ENCODE results near the gene PDZD7. TPM values are rescaled to one million over a fixed set of nuclear protein-coding genes. Genes with fewer than 3 reads are reported as not detected.

PDZD7 gene
- total RNA-seq, 1 experiment from 2014 or later, result 1.4 TPM

DNA sequence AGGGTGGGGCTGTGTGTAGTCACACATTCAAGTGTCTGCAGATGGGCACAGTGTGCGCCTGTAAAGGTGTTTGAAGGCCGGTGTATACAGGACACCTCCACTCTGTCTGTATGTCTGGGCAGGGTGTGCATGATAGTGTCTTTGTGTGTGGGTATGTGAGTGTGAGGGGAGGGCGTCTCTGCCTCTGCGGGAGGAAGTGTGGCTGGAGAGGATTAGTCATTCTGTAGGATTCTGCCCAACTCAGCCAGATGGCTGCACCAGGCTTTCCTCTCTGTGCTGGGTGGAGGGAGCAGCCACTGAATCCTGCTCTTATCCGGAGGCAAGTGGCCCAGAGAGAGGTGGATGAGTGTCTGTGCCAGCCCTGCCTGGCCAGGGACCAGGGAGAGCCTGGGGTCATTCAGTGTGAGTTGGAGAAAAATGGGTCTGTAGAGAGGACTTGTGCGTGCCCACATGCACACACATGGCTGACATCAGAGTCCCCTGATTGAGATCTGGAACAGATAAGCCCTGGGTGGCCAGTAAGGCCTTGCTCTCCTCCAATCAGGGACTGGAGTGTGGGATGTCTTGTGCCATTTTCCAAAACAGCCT lies 1.8 kb upstream of the PDZD7 start:
- Histone ChIP-seq H3K4me3 (peak overlapping the region; percentile 67), H3K27me3 (no peaks in the 10 kb centered on the region), H3K9me3 (no peaks in the 10 kb centered on the region), H3K36me3 (peaks cover 27% of the 10 kb centered on the region)
- peak; percentile 91 for DNase-seq

DNA sequence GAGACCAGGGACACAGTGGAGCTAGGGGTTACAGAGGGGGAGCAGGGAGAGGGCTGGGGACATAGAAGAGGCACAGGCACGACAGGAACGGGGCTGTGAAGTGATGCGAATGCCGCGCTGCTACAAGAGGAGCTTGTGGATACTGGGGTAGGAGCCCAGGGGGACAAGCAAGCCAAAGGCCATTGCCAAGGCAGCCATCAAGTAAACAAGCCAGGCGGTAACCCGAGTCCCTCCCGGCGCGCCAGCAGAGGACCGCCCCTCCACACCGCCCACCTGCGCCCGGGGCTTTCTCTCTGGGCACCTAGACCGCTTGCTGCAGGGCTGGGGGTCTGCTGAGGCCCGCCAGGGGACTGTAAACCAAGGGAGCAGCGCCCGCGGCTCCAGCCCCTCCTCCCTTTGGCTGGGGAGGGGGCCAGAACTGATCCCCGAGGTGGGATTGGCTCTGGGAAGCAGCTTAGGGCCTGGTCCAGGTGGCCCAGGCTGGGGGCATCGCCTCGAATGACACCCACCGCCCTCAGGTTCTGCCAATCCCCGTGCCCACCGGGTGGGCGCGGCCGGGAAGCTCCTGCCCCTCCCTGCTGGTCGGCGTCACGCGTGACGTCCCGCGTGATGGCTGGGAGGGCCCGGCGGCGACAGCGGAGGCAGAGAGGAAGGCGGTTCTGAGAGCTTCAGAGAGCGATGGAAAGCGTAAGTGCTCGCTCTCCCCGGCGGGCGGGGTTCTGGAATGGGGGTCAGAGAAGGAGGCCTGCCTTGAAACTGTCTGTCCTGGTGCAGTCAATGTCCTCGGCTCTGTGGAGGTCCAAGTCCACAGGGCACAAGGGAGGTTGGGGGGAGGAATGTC lies 1.1 kb upstream of the PDZD7 start:
- no peaks in the 10 kb centered on the region for H3K9me3 ChIP-seq
- H3K4me3 ChIP-seq, result peak overlapping the region; percentile 67
- no peaks in the 10 kb centered on the region for H3K27me3 ChIP-seq
- H3K36me3 ChIP-seq, result peaks cover 20% of the 10 kb centered on the region
- DNase-seq, result peak; percentile 73

DNA sequence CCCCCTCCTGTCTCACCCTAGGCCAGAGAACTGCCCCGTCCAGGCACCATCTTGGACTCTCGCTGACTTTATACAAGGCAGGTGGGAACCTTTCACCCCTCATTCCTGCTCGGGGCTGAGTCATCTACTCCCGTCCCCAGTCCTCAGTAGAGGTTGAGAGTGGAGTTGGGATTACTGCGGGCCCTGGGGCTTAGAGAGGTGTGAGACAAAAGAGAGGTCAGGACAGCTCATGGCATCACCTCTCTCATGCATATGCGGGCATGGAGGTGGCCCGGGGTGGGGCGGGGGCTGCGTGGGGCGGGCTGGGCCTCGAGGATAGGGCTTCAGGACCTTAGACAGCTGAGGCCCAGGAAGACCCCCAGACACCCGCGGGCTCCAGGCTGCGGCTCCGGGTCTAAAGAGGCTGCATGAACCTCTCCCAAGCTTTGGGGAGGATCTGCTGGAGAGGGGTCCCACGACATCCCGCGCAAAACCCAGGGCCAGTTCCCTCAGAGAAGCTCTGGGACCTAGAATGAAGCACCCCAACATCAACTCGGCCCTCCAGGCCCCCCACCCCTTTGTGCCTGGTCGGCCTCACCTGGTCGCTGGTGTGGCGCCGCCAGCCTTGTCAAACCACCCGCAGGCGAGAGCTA lies 317 bp downstream of the PDZD7 start:
- H3K4me3 ChIP-seq, result peak overlapping the region; percentile 67
- DNase-seq, result no peak
- no peaks in the 10 kb centered on the region for H3K27me3 ChIP-seq
- peaks cover 12% of the 10 kb centered on the region for H3K36me3 ChIP-seq
- H3K9me3 ChIP-seq, result no peaks in the 10 kb centered on the region

DNA sequence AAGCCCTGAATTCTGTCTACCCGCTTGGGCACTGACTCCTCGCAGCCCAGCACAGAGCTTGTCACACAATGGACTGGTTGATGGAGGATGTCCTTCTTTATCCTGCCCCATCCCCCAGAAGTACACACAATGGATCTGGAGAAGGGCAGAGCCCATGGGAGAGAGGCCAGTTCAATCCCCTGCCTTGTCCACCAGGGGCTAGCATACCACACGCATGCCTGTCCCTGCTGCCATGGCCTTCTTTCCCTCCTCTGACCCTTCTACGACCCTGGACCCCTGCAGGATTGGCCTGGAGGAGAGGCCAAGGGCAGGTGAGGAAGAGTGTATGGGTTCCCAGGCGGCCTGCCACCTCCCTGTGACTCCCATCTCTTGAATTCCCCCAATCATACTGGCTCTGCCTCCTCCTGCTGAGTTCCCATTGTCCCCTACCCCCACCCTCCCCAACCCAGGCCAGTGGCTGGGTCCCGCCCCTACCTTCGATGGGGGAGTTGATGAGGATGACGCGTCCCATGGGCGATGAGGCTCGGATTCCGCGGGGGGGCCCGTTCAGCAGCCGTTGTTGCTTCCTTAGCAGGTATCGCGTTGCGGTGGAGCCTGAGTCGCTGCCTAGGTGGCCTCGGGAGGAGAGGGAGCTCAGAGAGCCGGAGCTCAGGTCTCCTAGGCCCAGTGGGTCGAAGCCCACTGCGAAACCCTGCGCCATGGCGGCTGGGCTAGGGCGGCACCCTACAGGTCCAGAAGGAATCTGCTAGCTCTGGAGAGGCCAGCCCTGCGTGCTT lies 1.2 kb downstream of the PDZD7 start:
- no peaks in the 10 kb centered on the region for H3K27me3 ChIP-seq
- DNase-seq, result no peak
- peaks cover 6% of the 10 kb centered on the region for H3K36me3 ChIP-seq
- no peak overlapping the region for H3K4me3 ChIP-seq
- H3K9me3 ChIP-seq, result no peaks in the 10 kb centered on the region

DNA sequence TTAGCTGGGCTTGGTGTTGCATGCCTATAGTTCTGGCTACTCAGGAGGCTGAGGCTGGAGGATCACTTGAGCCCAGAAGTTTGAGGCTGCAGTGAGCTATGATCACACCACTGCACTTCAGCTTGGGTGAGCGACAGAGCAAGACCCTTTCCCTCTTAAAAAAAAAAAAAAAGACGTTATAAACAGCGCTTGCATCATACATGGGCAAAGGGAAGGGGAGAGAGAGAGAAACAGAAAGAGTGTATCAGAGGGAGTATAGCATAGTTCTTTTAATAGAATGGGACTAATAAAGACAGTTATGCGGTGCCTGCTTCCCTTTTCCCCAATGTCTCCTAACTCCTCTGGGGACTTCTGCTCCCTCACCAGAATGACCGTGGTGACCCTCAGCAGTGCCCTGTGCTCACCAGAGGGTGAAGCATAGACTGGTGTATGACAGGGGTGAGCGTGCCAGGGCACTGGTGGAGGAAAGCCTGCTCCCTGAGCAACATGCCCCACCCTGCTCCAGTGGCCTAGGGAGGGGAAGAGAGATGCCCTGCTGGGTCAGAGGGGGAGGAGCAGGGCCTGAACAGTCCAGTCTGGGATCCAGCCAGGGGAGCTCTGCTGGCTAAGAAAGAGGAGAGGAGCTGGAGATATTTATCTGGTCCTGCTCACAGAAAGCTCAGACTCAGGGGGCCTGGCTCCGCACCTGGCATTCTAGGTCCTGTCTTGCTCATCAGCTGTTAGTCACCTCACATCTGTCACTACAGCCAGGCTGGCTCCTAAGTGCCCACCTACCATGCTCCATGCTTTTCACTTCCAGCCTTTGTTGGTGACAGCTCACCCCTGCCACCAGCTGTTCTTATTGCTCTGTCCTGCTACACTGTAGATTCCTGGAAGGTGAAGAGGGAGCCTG lies 2.2 kb downstream of the PDZD7 start:
- no peaks in the 10 kb centered on the region for H3K9me3 ChIP-seq
- peak; percentile 75 for DNase-seq
- 0 out of 2 replicates have a peak, but pooled peaks cover 2% of the 10 kb centered on the region for H3K36me3 ChIP-seq
- no peak overlapping the region for H3K4me3 ChIP-seq
- no peaks in the 10 kb centered on the region for H3K27me3 ChIP-seq

DNA sequence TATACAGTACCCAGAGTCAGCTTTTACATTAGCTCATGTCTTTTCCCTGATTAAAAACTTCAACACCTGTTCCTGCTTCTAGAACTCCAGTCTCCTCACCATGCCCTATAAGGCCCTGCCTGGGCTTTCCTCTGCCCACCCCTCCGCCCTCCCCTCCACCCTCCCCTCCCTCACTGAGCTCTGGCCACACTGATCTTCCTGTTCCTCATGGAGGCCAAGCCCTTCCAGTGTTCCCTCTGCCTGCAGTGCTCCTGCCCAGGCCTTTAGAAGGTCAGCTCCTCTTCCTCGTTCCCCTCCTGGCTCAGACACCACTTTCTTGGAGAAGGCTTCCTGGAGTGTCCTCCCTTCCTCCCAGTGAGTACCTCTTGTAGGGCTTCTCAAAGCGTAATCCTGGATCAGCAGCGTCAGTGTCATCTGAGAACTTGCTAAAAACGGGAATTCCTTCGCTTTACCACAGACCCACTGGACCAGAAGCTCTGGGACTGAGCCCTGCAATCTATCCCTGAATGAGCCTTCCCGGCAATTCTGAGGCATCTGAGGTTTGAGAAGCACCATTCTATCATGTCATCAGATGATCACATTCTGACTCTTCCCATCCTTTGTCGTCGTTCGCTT lies 3.7 kb downstream of the PDZD7 start:
- Histone ChIP-seq H3K27me3 (no peaks in the 10 kb centered on the region), H3K4me3 (no peak overlapping the region), H3K9me3 (no peaks in the 10 kb centered on the region), H3K36me3 (no peaks in the 10 kb centered on the region)
- no peak for DNase-seq

DNA sequence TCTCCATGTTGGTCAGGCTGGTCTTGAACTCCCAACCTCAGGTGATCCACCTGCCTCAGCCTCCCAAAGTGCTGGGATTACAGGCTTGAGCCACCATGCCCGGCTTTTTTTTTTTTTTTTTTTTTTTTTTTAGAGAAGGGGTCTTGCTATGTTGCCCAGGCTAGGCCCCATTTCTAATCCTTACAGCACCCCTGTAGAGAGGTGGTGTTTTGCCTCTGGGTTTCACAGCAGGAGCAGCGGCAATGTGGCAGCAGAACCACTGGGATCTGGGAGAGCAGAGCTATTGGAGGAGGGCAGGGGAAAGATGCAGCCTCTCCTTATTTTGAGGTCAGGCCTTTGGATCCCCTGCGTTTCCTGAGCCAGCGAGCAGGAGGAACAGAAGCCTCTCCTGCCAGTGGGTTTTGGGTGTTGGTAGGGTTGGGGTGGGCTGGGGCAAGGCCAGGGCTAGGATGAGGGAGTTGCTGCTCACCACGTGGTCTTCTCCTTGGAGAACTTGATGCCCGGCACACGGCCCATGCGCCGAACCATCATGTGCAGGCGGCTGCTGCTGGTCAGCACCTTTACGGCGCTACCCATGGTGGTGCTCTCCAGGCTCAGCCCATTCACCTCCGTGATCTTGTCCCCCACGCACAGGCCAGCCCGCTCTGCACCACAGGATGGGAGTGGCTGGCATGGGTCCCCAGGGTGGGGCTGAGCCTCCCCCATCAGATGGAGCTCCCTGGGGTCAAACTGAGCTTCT lies 7.8 kb downstream of the PDZD7 start:
- no peaks in the 10 kb centered on the region for H3K9me3 ChIP-seq
- no peaks in the 10 kb centered on the region for H3K27me3 ChIP-seq
- DNase-seq, result no peak
- no peaks in the 10 kb centered on the region for H3K36me3 ChIP-seq
- H3K4me3 ChIP-seq, result no peak overlapping the region

DNA sequence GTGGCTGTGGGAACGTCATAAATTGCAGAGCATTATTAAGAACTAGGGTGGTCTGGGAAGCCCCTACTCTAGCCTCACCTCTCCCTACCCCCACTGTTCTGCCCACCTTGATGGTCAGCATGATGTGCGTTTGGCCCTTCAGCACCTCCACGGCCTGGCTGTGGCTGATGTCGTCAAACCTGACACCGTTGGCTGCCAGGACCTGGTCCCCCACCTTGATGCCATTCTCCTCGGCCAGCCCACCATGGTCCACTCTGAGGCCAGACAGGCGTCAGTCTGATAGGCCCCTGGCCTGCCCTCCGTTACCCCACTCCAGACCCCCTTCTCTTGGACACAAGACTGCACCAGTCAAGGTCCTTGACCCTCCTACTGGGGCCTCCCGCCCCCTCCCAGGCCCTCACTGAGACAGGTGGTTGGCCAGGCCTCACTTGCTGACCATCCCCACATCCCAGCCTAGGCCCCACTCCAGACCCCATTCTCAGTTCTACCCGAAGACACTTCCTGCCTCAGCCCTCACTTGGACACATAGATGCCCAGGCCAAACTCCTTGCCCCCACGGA lies 9.2 kb downstream of the PDZD7 start:
- Histone ChIP-seq H3K36me3 (no peaks in the 10 kb centered on the region), H3K4me3 (no peak overlapping the region), H3K27me3 (no peaks in the 10 kb centered on the region), H3K9me3 (no peaks in the 10 kb centered on the region)
- DNase-seq, result no peak

DNA sequence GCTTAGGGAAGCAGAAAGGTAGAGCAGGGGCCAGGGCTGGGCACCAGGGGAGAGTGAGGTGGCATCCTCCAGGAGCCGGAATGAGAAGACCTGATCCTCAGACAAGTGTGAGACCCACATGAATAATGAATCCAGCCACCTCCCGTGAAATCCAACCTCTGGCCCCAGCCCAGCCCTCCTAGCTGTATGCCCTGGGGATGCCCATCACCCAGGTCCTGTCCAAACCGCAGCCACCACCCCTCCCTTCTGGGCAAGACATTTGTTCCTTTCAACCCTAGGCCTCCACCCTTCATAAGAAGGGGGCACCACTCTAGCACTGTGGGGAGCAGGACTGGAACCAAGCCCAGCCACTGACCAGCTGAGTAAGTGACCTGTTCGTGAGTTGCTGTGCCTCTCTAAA lies 9.7 kb downstream of the PDZD7 start:
- no peak overlapping the region for H3K4me3 ChIP-seq
- no peak for DNase-seq

DNA sequence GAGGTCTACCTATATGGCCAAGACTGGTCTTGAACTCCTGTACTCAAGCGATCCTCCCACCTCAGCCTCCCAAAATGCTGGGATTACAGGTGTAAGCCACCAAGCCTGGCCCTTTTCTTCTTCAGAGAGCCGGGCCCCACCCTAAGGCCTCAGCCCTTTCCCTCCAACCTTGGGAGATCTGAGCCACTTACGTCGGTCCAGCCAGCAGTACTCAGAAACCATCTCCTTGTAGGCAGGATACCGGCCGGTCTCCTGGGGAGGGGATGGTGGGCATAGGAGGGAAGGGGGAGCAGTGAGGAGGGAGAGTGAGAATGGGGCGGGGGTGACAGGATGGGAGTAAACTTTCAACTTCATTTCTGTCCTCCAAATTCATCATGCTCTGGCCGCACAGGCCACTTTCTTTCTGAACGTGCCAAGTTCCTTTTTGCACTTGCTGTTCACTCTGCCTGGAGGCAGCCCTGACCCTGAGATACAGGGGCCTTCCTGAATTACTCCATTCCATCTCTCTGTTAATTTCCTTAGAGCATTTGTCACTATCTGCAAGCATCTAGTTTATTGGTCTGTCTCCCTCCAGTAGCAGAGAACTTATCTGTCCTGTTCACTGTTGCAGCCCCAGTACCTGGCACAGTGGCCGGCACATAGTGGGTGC lies 10.4 kb downstream of the PDZD7 start:
- DNase-seq, result no peak
- no peak overlapping the region for H3K4me3 ChIP-seq
- no peaks in the 10 kb centered on the region for H3K9me3 ChIP-seq
- no peaks in the 10 kb centered on the region for H3K27me3 ChIP-seq
- no peaks in the 10 kb centered on the region for H3K36me3 ChIP-seq

More for the DNA sequence above, 9.7 kb downstream of the PDZD7 start:
- Histone ChIP-seq H3K27me3 (no peaks in the 10 kb centered on the region), H3K9me3 (no peaks in the 10 kb centered on the region), H3K36me3 (no peaks in the 10 kb centered on the region)

DNA sequence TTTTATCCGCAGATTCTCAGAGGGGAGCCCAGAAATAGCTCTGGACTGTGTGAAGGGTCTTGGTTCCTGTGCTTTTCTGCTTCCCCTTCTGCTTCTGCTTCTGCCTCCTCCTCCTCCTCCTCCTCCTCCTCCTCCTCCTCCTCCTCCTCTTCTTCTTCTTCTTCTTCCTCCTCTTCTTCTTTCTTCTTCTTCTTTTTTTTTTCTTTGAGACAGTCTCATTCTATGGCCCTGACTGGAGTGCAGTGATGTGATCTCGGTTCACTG lies 11.6 kb downstream of the PDZD7 start:
- no peak for DNase-seq

DNA sequence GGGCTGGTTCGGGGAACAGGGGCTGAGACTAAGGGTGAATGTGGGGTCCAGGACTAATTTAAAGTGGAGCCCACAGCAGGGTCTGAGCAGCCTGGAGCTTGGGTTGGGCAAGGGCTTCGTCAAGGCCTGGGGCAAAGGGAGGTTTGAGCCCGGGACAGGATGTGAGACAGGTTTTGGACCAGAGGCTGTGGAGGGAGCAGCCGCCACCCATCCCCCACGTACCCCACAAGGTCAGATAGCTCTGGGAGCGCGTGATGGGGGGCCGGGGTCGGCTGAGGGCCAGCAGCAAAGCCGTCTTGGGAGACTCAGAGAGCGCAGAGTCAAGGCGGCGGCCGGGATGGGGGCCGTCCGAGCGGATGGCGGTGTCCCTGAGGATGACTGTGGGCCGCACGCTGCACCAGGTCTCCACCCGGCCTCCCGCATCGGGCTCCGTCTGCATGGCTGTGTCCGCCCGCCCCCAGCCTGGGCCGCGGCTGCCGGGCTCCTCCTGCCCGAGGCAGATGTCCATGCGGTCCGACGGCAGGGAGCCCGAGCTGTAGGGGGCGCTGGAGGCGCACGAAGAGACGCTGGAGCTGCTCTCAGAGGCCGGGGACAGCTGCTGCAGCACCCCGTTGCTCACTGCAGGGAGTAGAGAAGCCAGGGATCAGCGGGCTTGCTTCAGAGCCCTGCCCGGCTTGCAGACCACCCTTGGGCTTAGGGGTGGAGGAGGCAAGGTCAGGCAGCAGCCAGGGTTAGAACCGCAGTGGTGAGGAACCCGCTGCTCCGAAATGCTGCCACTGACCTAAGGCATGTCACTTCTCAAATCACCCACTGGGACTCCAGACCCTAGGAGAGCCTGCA lies 12.1 kb downstream of the PDZD7 start:
- H3K9me3 ChIP-seq, result no peaks in the 10 kb centered on the region
- no peak overlapping the region for H3K4me3 ChIP-seq
- no peaks in the 10 kb centered on the region for H3K27me3 ChIP-seq
- H3K36me3 ChIP-seq, result no peaks in the 10 kb centered on the region
- DNase-seq, result peak; percentile 83

More for the DNA sequence above, 11.6 kb downstream of the PDZD7 start:
- Histone ChIP-seq H3K4me3 (no peak overlapping the region), H3K36me3 (no peaks in the 10 kb centered on the region), H3K9me3 (no peaks in the 10 kb centered on the region), H3K27me3 (no peaks in the 10 kb centered on the region)

DNA sequence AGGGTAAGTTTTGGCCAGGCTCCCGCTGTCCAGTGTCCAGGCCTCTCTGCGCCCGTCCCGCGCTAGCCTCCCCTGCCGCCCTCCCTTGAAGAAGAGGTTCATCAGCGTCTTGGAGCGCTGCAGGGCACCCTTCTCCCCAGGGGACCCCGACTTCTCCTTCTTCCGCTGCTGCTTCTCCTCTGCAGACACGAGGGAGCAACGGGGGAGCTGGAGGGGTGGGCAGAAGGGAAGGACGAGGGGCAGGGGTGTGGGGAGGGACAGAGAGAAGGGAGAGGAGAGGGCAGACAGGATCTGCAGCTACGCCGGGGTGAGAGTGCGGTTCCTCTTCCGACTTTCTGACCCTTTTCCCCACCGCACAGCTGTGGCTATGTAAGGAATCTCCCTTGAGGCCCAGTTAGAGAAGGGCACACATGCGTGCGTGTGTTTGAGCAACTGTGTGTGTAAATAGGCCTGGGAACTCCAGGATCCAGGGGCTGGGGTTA lies 12.8 kb downstream of the PDZD7 start:
- DNase-seq, result no peak
- Histone ChIP-seq H3K4me3 (no peak overlapping the region), H3K27me3 (no peaks in the 10 kb centered on the region), H3K9me3 (no peaks in the 10 kb centered on the region), H3K36me3 (no peaks in the 10 kb centered on the region)

DNA sequence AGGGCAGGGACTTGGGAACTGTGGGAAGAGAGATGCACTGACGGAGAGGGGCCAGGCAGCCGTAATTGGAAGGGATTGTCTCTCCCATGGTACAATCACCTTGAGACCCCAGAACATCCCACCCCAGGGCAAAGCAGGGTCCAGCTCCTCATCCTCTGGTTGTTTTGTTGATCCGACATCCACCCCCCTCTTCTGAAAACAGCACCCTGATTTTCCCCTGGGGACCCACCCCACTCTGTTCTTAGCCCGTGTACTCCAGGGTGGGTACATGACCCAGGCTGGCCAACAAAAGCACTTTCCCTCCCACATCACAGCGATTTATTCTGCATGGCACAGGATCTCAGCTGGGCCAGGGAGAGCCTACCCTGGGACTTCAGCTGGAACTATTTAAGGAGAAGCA lies 14.1 kb downstream of the PDZD7 start:
- H3K27me3 ChIP-seq, result no peaks in the 10 kb centered on the region
- H3K9me3 ChIP-seq, result no peaks in the 10 kb centered on the region
- no peaks in the 10 kb centered on the region for H3K36me3 ChIP-seq
- H3K4me3 ChIP-seq, result no peak overlapping the region
- DNase-seq, result no peak

All from MG63 (cell line).